ENCODE data around the gene CLEC1A. TPM values are rescaled to one million over a fixed set of nuclear protein-coding genes. Genes with fewer than 3 reads are reported as not detected.

CLEC1A gene
- total and polyA plus RNA-seq, 12 donors, result 1.2 to 6.6 (median 2.9) TPM

- intact Hi-C loops (cut with DNase I), result no loop called here
- DNase-seq (no peak), ATAC-seq (no peak)
- H3K9me3 ChIP-seq, result no peaks in the 10 kb centered on the region
- H3K4me3 ChIP-seq, result no peak overlapping the region
- H3K36me3 ChIP-seq, result no peaks in the 10 kb centered on the region
- H3K27me3 ChIP-seq, result no peaks in the 10 kb centered on the region
- H3K27ac ChIP-seq, result no peak overlapping the region
- TF ChIP-seq, protein P1, sequence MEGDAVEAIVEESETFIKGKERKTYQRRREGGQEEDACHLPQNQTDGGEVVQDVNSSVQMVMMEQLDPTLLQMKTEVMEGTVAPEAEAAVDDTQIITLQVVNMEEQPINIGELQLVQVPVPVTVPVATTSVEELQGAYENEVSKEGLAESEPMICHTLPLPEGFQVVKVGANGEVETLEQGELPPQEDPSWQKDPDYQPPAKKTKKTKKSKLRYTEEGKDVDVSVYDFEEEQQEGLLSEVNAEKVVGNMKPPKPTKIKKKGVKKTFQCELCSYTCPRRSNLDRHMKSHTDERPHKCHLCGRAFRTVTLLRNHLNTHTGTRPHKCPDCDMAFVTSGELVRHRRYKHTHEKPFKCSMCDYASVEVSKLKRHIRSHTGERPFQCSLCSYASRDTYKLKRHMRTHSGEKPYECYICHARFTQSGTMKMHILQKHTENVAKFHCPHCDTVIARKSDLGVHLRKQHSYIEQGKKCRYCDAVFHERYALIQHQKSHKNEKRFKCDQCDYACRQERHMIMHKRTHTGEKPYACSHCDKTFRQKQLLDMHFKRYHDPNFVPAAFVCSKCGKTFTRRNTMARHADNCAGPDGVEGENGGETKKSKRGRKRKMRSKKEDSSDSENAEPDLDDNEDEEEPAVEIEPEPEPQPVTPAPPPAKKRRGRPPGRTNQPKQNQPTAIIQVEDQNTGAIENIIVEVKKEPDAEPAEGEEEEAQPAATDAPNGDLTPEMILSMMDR (IDR thresholded peaks at IDR 0.05), result no peak
- H3K4me1 ChIP-seq, result peaks cover 0 to 6% (median 0%) of the 10 kb centered on the region in 9 donors
Observed at GRCh38 chr12:10042167-10042566, 56.6 kb downstream of the CLEC1A start.

DNA sequence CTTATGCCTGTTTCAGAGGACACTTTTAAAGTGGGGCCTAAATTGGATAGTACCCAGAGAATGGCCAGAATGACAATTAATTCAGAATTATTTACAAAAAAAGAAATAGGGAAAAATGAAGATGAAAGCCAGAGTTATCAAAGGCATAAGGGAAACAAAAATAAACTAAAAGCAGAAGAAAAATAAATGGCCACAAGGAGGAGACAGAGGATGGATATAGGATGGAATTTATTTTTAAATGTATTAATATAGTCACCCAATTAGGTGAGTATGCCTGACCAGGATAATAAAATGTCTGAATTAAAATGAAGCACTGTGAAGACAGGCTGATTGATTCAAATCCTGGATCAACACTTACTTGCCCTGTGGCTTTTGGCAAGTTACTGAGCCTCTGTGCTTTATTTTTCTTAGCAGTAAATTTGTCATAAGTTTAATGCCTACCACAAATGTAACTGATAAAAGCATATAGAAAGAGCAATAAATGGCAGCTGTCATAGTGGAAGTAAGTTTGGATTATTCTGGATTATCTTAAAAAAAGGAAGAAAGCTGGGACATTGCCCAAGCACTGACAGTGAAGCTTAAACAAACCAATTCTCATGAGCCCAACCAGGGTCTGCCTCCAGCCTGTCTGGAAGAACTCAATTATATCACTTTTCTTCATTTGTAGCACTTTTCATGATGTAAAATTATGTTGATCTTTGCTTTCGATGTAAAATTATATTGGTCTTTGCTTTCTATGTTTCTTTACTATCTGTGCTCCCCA lies 64.8 kb downstream of the CLEC1A start:
- Histone ChIP-seq H3K4me1 (peaks cover 0 to 12% (median 0%) of the 10 kb centered on the region in 9 donors), H3K36me3 (no peaks in the 10 kb centered on the region), H3K4me3 (no peak overlapping the region), H3K9me3 (no peaks in the 10 kb centered on the region), H3K27ac (peak overlapping the region in 1 of 10 donors; percentile 3), H3K27me3 (no peaks in the 10 kb centered on the region)
- no peak for ATAC-seq
- 69 to 77% methylated on average over 1 of the region's 1 CpG for WGBS, 2 donors
- intact Hi-C loops (cut with DNase I), result loop anchor here (1.0 to 5.0 kb wide), 7 partner anchors 103 to 153 kb away; no protein-coding TSS in a partner anchor
- TF ChIP-seq, protein P1 (IDR thresholded peaks at IDR 0.05), result peak; percentile 41 to 81 (median 64)
- no peak for DNase-seq

DNA sequence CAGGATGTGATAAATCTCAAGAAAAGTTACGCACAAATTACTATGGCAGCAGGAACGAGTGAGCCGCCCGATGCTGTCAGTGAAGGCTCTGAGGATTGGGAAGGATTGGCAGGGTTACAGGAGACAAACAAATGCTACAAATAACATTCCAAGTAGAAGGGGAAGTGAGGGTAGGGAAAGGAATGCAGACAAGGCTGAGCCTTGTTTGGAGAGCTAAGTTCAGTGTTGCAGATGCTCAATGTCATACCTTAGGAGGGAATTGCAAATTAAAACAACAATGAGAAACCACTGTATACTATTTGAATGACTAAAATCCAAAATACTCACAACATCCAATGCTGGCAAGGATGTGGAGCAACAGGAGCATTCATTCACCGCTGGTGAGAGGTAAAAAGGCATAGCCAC lies 67.0 kb downstream of the CLEC1A start:
- H3K4me3 ChIP-seq, result no peak overlapping the region
- no peaks in the 10 kb centered on the region for H3K27me3 ChIP-seq
- no peaks in the 10 kb centered on the region for H3K36me3 ChIP-seq
- DNase-seq, result no peak
- WGBS, 2 donors, result 64 to 69% methylated on average over 5 of the region's 5 CpGs
- no peaks in the 10 kb centered on the region for H3K9me3 ChIP-seq
- peaks cover 0 to 18% (median 0%) of the 10 kb centered on the region in 9 donors for H3K4me1 ChIP-seq
- ATAC-seq, result no peak
- no peak overlapping the region for H3K27ac ChIP-seq
- intact Hi-C loops (cut with DNase I), result loop anchor here in 4 of 10 donors (5.0 kb wide), 3 partner anchors 106 to 156 kb away; no protein-coding TSS in a partner anchor
- TF ChIP-seq, protein P1 (IDR thresholded peaks at IDR 0.05), result no peak

GRCh38 chr12:10031321-10031720 lies 67.5 kb downstream of the CLEC1A start:
- 71 to 72% methylated on average over 4 of the region's 4 CpGs for WGBS, 2 donors
- intact Hi-C loops (cut with DNase I), result loop anchor here in 4 of 10 donors (5.0 kb wide), 3 partner anchors 106 to 156 kb away; no protein-coding TSS in a partner anchor

More at GRCh38 chr12:10031321-10031720, 67.5 kb downstream of the CLEC1A start:
- H3K9me3 ChIP-seq, result no peaks in the 10 kb centered on the region
- H3K36me3 ChIP-seq, result no peaks in the 10 kb centered on the region
- no peaks in the 10 kb centered on the region for H3K27me3 ChIP-seq
- no peak overlapping the region for H3K27ac ChIP-seq
- ATAC-seq (no peak), DNase-seq (no peak)
- TF ChIP-seq, protein P1 (IDR thresholded peaks at IDR 0.05), result no peak
- H3K4me3 ChIP-seq, result no peak overlapping the region
- H3K4me1 ChIP-seq, result peaks cover 0 to 18% (median 0%) of the 10 kb centered on the region in 9 donors

All from heart right ventricle (tissue), 16 donors.